ENCODE results near the gene NEDD4L. TPM values are rescaled to one million over a fixed set of nuclear protein-coding genes. Genes with fewer than 3 reads are reported as not detected.

Gene NEDD4L
- total RNA-seq, 1 donor from 2014 or later = 3.7 TPM

GRCh38 chr18:58228762-58229161 lies 184.7 kb downstream of the NEDD4L start:
- intact Hi-C loops (cut with micrococcal nuclease) = no loop called here

- intact Hi-C loops (cut with micrococcal nuclease) = no loop called here
Observed at GRCh38 chr18:58229162-58229561, 185.1 kb downstream of the NEDD4L start.

GRCh38 chr18:58230438-58231179 lies 186.6 kb downstream of the NEDD4L start:
- intact Hi-C loops (cut with micrococcal nuclease) = no loop called here

GRCh38 chr18:58231930-58232329 lies 187.9 kb downstream of the NEDD4L start:
- intact Hi-C loops (cut with micrococcal nuclease) = no loop called here

GRCh38 chr18:58232668-58233067 lies 188.6 kb downstream of the NEDD4L start:
- intact Hi-C loops (cut with micrococcal nuclease) = no loop called here

GRCh38 chr18:58234359-58234741 lies 190.3 kb downstream of the NEDD4L start:
- intact Hi-C loops (cut with micrococcal nuclease) = no loop called here

- intact Hi-C loops (cut with micrococcal nuclease) = no loop called here
Observed at GRCh38 chr18:58235001-58235436, 191.0 kb downstream of the NEDD4L start.

GRCh38 chr18:58239879-58240278 lies 195.9 kb downstream of the NEDD4L start:
- intact Hi-C loops (cut with micrococcal nuclease) = no loop called here

- intact Hi-C loops (cut with micrococcal nuclease) = no loop called here
Observed at GRCh38 chr18:58241026-58241679, 197.1 kb downstream of the NEDD4L start.

GRCh38 chr18:58241877-58242276 lies 197.9 kb downstream of the NEDD4L start:
- intact Hi-C loops (cut with micrococcal nuclease) = no loop called here

GRCh38 chr18:58242435-58242834 lies 198.4 kb downstream of the NEDD4L start:
- intact Hi-C loops (cut with micrococcal nuclease) = no loop called here

GRCh38 chr18:58242968-58243367 lies 198.9 kb downstream of the NEDD4L start:
- intact Hi-C loops (cut with micrococcal nuclease) = no loop called here

- intact Hi-C loops (cut with micrococcal nuclease) = no loop called here
Observed at GRCh38 chr18:58243401-58243800, 199.4 kb downstream of the NEDD4L start.

- intact Hi-C loops (cut with micrococcal nuclease) = no loop called here
Observed at GRCh38 chr18:58247363-58247834, 203.4 kb downstream of the NEDD4L start.

GRCh38 chr18:58249712-58250111 lies 205.7 kb downstream of the NEDD4L start:
- intact Hi-C loops (cut with micrococcal nuclease) = no loop called here

GRCh38 chr18:58251416-58251815 lies 207.4 kb downstream of the NEDD4L start:
- intact Hi-C loops (cut with micrococcal nuclease) = no loop called here

GRCh38 chr18:58252166-58252565 lies 208.1 kb downstream of the NEDD4L start:
- intact Hi-C loops (cut with micrococcal nuclease) = no loop called here

- intact Hi-C loops (cut with micrococcal nuclease) = no loop called here
Observed at GRCh38 chr18:58253318-58253717, 209.3 kb downstream of the NEDD4L start.

- intact Hi-C loops (cut with micrococcal nuclease) = no loop called here
Observed at GRCh38 chr18:58253871-58254270, 209.8 kb downstream of the NEDD4L start.

- intact Hi-C loops (cut with micrococcal nuclease) = no loop called here
Observed at GRCh38 chr18:58254873-58255511, 211.0 kb downstream of the NEDD4L start.

- intact Hi-C loops (cut with micrococcal nuclease) = no loop called here
Observed at GRCh38 chr18:58255701-58256311, 211.8 kb downstream of the NEDD4L start.

Data from T-helper 2 cell treated with Interferon-gamma antibody and Interleukin-4, amounts not matched to agents 100 ng/mL and 5 ng/mL, for 36 hours (primary cell).